GM18505 (cell line): Measurements from ENCODE around the gene UBL4B.
A peak's percentile ranks its signal among the peaks of the same experiment; 100 is the strongest.
"Not testable (repeated sequence)": the region's sequence is repeated elsewhere in the genome, so short reads cannot be mapped to it uniquely, and the experiment has no call there.

Experiments
- ATAC-seq: cut with Tn5 transposase; IDR thresholded peaks from one replicate; pipeline ENCODE4 v1.9.1; 2021; ENCODE audit not compliant: unreplicated experiment
- POLR2A ChIP-seq: IDR thresholded peaks from 4 replicates; pipeline ENCODE4 v1.6.1; 2011; ENCODE audit warnings: borderline replicate concordance; ENCODE audit not compliant: insufficient read depth, insufficient read length; ENCODE audit errors: extremely low read depth

Gene UBL4B

GRCh38 chr1:110076789-110077500 lies 35.3 kb upstream of the UBL4B start:
- ATAC-seq: no peak
- TF ChIP-seq POLR2A: no peak

GRCh38 chr1:110079995-110080394 lies 32.2 kb upstream of the UBL4B start:
- not testable (repeated sequence) for ATAC-seq

- TF ChIP-seq POLR2A: no peak
- ATAC-seq: no peak
Measured at GRCh38 chr1:110081061-110081460, 31.2 kb upstream of the UBL4B start.

DNA sequence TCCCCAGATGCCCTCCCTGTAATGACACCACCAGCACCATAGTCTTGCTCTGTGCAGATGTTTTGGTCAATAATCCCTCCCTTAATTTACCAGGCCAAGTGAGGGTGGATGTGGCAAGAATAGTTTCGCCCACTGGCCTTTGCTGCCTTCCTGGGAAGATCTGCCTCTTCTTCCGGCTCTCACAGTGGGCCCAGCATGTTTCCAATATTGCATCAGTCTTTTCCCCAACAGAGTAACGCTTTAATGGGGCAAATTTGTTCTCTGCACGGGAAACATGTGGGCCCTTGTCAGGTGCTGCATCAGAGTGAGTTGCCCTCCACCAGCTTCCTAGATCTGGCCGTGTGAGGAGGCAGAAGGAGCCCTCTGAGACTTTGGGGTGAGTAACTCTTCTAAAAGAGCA lies 29.8 kb upstream of the UBL4B start:
- no peak for TF ChIP-seq POLR2A
- ATAC-seq: no peak

GRCh38 chr1:110083061-110083865 lies 29.0 kb upstream of the UBL4B start:
- TF ChIP-seq POLR2A: no peak
- no peak for ATAC-seq

DNA sequence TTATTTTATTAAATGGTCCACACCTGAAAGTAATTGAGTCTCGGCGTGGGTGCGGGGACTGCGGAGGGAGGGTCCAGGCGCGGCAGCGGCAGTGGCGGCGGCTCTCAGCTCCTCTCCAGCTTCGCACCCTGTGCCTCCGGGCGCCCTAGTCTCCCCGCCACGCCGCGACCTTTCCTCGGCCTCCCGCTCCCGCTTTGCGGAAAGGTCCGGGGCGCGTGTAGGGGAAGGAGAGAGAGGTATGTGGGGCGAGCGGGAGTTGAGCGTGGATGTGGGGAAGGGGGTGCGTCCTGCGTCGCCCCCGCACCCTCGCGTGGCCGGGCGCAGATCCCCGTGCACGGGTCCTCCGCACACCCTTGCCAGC lies 28.4 kb upstream of the UBL4B start:
- no peak for TF ChIP-seq POLR2A
- no peak for ATAC-seq

DNA sequence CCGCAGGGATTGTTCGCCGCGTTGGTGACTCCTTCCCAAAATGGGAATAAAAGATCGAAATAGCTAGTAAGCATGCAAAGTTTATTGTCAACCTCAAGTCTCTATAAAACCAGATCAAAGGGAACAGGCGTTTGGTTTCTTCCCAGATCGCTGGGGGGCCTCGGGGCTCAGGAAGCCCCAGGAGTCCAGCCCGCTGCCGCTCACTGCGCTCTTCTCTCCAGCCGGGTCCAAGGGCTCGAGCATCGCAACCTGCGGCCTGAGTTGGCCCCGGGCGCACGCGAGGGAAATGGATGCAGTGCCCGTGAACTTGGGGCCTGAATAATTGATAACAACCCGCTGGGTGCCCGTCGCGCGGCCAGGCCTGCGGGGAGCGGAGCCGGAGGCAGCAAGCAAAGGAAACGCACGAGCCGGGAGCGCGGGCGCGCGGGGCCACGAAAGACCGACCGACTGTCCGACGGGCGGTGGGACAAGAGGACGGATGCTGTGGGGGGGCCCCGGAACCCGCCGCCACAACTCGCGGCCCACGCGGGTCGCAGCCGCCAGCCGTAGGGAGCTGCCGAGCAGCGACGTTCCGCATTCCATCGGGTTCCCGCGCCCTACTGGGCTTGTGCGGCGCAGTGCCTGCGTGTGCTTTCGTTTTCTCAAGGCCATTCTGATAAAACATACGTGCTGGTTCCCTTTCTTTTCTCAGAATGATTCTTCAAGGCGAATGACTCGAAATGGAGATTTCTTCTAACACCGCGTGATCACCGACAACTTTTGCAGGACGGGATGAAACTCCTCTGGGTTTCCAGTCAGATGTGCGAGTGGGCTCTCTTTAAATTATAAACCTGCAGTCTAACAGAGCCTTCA lies 27.8 kb upstream of the UBL4B start:
- ATAC-seq: no peak
- peak; percentile 34 for TF ChIP-seq POLR2A

- TF ChIP-seq POLR2A: no peak
- no peak for ATAC-seq
Measured at GRCh38 chr1:110085671-110086070, 26.6 kb upstream of the UBL4B start.

DNA sequence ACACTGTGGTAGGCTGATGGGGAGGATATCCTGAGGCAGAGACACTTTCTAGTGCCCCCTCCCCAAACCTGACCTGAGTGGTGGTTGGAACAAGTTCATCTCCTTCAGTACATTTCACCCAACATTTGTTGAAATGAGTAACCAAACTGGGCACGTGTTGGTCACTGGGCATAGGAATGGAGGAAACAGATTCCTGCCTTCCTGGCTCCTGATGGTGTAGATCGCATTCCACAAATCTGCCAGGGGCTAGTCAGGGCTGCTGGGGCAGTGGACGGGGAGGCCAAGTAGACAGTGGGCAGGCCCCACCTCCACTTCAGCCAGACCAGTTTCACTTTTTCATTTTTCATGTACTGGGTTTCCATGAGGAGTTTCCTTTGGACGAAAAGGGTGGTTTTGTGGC lies 25.3 kb upstream of the UBL4B start:
- no peak for TF ChIP-seq POLR2A
- no peak for ATAC-seq

DNA sequence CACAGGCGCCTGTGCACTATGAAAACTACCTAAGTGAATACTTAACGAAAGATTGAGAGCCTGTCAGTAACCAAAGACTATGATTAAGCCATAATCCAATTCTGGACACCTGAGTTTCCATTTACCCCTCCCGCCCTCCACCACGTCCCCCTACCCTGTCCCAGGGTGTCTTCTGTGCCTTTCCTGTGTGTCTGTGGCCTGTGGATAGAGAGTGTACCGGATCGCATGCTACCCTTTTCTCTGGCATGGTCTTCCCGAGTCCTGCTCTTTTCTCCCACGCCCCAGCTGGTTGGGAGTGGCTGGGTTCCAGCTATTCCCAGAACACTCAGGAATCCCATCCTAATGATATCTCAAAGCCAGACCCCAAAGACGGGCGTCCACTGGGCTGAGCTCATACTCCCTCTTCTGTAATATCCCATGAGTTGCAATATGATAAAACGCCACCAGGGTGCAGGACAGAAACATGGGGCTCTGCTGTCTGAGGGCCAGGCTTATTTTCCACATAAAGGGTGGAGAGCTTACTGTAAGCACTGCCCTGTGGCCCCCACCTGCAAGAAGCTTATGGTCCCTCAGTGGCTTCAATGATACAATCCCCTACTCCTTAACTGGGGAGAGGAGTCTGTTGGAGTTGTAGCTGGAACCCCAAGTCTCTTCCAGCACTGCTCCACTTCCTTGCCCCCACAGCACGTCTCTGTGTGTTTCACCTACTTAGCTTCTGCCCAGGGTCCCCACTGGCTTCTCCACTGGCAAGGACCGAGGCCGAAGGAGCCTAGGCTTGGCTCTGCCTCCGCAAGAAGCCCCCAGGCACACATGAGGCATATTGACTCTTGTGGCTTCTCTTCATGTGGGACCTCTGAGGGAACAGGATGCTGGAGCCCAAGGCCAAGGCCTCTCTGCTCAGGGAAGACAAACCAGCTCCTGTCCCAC lies 24.2 kb upstream of the UBL4B start:
- TF ChIP-seq POLR2A: no peak
- ATAC-seq: no peak

DNA sequence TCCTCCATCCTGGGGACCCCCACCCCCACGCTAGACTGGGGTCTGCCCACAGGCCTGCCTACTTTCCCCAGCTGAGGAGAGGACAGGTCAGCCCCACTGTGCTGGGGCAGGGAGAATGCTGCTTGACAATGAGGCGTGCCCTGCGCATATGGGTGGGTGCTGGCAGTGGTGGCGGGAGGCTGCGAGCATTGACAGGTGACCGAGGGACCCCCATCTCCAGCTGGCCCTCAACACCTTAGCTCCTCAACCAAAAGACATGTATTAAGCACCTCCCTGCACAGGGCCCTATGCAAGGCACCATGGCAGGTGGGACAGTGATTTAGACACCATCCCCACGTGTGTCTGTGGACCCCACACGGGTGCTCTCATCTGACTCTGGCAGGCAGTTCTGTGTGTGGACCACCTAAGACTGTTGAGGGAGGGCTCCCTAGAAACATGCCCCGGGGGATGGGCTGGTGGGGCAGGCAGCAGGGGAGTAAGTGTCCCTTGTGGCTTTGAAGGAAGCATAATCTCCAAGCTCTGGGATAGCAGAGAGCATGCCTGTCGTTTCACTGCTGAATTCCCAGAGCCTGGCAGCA lies 23.4 kb upstream of the UBL4B start:
- ATAC-seq: no peak
- TF ChIP-seq POLR2A: no peak

GRCh38 chr1:110089561-110090275 lies 22.5 kb upstream of the UBL4B start:
- TF ChIP-seq POLR2A: no peak
- ATAC-seq: no peak
